ENCODE measurements around the gene GALNTL6. TPM values are rescaled to one million over a fixed set of nuclear protein-coding genes. Genes with fewer than 3 reads are reported as not detected.

GALNTL6 gene
- total RNA-seq, 1 experiment from 2014 or later = not detected

DNA sequence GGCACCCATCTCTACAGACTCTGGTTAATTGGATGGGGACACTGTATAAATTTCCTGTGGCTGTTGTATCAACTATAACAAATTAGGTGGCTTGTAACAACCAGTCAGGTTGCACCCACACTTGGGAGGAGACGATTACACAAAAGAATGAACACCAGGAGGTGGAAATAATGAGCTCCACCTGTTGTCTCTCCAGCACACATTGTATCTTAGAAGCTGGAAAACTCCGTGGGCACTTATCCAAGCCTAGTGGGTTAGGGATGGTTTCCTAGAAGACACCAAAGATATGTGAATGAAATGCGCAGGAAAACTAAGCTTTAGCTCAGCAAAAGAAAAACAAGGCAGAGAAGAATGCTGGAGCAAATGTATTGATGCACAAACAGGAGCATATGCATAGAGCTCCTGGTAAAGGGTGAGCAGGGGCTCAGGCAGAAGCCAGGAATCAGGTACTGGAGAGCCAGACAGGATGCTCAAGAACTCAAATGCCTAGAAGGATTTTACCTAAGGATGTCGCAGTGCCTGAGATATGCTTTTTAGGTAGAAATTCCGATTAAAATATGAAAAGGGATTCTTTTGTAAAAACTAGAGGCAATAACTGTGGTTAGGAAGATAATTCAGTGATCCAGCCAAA is 111.7 kb downstream of the GALNTL6 start:
- no peak overlapping the region for H3K27ac ChIP-seq (ENCODE audit: low read depth, low read length)
- no peaks in the 10 kb centered on the region for H3K9me2 ChIP-seq (ENCODE audit: insufficient read depth)
- ATAC-seq = no peak
- H4K20me1 ChIP-seq (ENCODE audit: insufficient read depth) = no peaks in the 10 kb centered on the region
- no peak overlapping the region for H3K9ac ChIP-seq (ENCODE audit: low read length)
- TF ChIP-seq EGR1 (IDR thresholded peaks at IDR 0.05; ENCODE audit: low read depth) (no peak), ZNF274 (IDR thresholded peaks at IDR 0.05; ENCODE audit: low read depth, low read length) (no peak), FOSL1 (IDR thresholded peaks at IDR 0.05; ENCODE audit: low read depth) (no peak), ELF1 (IDR thresholded peaks at IDR 0.05; ENCODE audit: borderline replicate concordance, low read depth) (no peak), POLR2AphosphoS5 (IDR thresholded peaks at IDR 0.05; ENCODE audit: low read depth, low read length) (no peak), JUND (IDR thresholded peaks at IDR 0.05) (no peak), SP1 (IDR thresholded peaks at IDR 0.05; ENCODE audit: low read depth) (no peak), SRF (IDR thresholded peaks at IDR 0.05; ENCODE audit: low read depth) (no peak), EZH2 (IDR thresholded peaks at IDR 0.05) (no peak), CEBPB (IDR thresholded peaks at IDR 0.05; ENCODE audit: low read depth) (no peak), TCF7L2 (IDR thresholded peaks at IDR 0.05; ENCODE audit: borderline replicate concordance, extremely low read depth, insufficient read depth, insufficient read length) (no peak), RAD21 (IDR thresholded peaks at IDR 0.05; ENCODE audit: low read depth) (no peak), POLR2A (IDR thresholded peaks at IDR 0.05; ENCODE audit: borderline replicate concordance, extremely low read depth, insufficient read depth, insufficient read length) (no peak), SIN3A (IDR thresholded peaks at IDR 0.05; ENCODE audit: low read depth) (no peak)
- TF ChIP-seq, protein P1, sequence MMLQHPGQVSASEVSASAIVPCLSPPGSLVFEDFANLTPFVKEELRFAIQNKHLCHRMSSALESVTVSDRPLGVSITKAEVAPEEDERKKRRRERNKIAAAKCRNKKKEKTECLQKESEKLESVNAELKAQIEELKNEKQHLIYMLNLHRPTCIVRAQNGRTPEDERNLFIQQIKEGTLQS (IDR thresholded peaks at IDR 0.05) = no peak
- TF ChIP-seq, protein P2, sequence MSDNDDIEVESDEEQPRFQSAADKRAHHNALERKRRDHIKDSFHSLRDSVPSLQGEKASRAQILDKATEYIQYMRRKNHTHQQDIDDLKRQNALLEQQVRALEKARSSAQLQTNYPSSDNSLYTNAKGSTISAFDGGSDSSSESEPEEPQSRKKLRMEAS (IDR thresholded peaks at IDR 0.05) = no peak
- TF ChIP-seq, protein P3, sequence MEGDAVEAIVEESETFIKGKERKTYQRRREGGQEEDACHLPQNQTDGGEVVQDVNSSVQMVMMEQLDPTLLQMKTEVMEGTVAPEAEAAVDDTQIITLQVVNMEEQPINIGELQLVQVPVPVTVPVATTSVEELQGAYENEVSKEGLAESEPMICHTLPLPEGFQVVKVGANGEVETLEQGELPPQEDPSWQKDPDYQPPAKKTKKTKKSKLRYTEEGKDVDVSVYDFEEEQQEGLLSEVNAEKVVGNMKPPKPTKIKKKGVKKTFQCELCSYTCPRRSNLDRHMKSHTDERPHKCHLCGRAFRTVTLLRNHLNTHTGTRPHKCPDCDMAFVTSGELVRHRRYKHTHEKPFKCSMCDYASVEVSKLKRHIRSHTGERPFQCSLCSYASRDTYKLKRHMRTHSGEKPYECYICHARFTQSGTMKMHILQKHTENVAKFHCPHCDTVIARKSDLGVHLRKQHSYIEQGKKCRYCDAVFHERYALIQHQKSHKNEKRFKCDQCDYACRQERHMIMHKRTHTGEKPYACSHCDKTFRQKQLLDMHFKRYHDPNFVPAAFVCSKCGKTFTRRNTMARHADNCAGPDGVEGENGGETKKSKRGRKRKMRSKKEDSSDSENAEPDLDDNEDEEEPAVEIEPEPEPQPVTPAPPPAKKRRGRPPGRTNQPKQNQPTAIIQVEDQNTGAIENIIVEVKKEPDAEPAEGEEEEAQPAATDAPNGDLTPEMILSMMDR (IDR thresholded peaks at IDR 0.05 in 2 of 3, conservative IDR thresholded peaks at IDR 0.05 in 1 of 3; ENCODE audit: borderline replicate concordance in 1 of 3, insufficient read depth in 1 of 3, low read depth in 2 of 3, low read length in 2 of 3) = no peak
- intact Hi-C loops (cut with micrococcal nuclease) = no loop called here
- ChIA-PET CTCF (no interaction called here), RAD21 (ENCODE audit: low non-redundant PET in 1 of 2, low total read pairs in 2 of 2, uncharacterized antibody in 2 of 2, unreplicated experiment in 2 of 2) (no interaction called here), POLR2A (no interaction called here)
- no peaks in the 10 kb centered on the region for H3K9me3 ChIP-seq (ENCODE audit: control insufficient read depth in 1 of 2, insufficient read depth in 1 of 2, low read depth in 1 of 2, low read length in 2 of 2)
- DNase-seq (ENCODE audit: low read depth, low spot score) = no peak
- no peak overlapping the region for H3K4me2 ChIP-seq (ENCODE audit: low read length)
- no peaks in the 10 kb centered on the region for H3K27me3 ChIP-seq (ENCODE audit: insufficient read depth, low read length)
- no peak overlapping the region for H2AFZ ChIP-seq (ENCODE audit: low read depth, low read length, poor library complexity, severe bottlenecking)
- H3K4me1 ChIP-seq (ENCODE audit: control insufficient read depth in 1 of 2, insufficient read depth in 2 of 2, low read length in 2 of 2) = no peaks in the 10 kb centered on the region
- no peaks in the 10 kb centered on the region for H3K36me3 ChIP-seq (ENCODE audit: control insufficient read depth in 1 of 2, insufficient read depth in 2 of 2, low read length in 2 of 2)
- H3K79me2 ChIP-seq (ENCODE audit: insufficient read depth, low read length) = no peaks in the 10 kb centered on the region
- no peak overlapping the region for H3K4me3 ChIP-seq (replicated peaks in 1 of 2; ENCODE audit: low read depth in 1 of 2, low read length in 2 of 2)
- no TSS peak for BruUV-seq (replicated peaks)
